GM12801 (cell line): ENCODE results near the gene HNRNPA3.

ENCODE experiments used
- CTCF ChIP-seq: IDR thresholded peaks from one replicate; pipeline ENCODE4 v1.5.1; 2011; ENCODE audit warnings: control low read depth; ENCODE audit not compliant: insufficient read length; ENCODE audit errors: extremely low read depth

HNRNPA3 gene

GRCh38 chr2:177250461-177250860 lies 37.9 kb downstream of the HNRNPA3 start:
- no peak for TF ChIP-seq CTCF

GRCh38 chr2:177251165-177251542 lies 38.6 kb downstream of the HNRNPA3 start:
- no peak for TF ChIP-seq CTCF

- no peak for TF ChIP-seq CTCF
These were observed 40.4 kb downstream of the HNRNPA3 start for GRCh38 chr2:177252808-177253531.

- TF ChIP-seq CTCF, result no peak
These were observed 41.1 kb downstream of the HNRNPA3 start for GRCh38 chr2:177253704-177254103.

GRCh38 chr2:177254433-177255226 lies 42.0 kb downstream of the HNRNPA3 start:
- no peak for TF ChIP-seq CTCF

GRCh38 chr2:177255227-177255601 lies 42.6 kb downstream of the HNRNPA3 start:
- TF ChIP-seq CTCF, result no peak

- TF ChIP-seq CTCF, result no peak
These were observed 43.4 kb downstream of the HNRNPA3 start for GRCh38 chr2:177256026-177256425.
